SHP77 treated with DMSO at 0.1 percent for 48 hours (cell line): Measurements from ENCODE around the gene DPF3.

Experiments
- DNase-seq: peaks from one replicate; lab custom pipeline; 2025; lab: John Stamatoyannopoulos, UW

Gene DPF3

DNA sequence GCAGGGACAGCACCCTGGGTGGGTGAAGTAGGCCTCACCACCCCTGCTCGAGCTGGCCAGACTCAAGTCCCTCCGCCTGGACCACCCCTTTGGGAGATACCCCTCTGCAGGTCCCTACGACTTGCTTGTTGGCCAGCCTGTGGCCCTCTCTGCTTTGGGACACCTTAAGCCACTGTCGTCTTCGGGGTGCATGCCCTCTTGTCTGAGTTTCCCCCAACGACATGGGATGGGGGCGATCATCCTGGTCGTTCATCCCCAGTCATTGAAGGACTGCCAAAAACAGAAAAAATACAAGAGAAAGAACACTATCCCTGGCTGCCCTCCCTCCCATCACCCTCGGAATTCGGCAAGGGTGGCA, 151.1 kb downstream of the DPF3 start:
- DNase-seq: no peak

DNA sequence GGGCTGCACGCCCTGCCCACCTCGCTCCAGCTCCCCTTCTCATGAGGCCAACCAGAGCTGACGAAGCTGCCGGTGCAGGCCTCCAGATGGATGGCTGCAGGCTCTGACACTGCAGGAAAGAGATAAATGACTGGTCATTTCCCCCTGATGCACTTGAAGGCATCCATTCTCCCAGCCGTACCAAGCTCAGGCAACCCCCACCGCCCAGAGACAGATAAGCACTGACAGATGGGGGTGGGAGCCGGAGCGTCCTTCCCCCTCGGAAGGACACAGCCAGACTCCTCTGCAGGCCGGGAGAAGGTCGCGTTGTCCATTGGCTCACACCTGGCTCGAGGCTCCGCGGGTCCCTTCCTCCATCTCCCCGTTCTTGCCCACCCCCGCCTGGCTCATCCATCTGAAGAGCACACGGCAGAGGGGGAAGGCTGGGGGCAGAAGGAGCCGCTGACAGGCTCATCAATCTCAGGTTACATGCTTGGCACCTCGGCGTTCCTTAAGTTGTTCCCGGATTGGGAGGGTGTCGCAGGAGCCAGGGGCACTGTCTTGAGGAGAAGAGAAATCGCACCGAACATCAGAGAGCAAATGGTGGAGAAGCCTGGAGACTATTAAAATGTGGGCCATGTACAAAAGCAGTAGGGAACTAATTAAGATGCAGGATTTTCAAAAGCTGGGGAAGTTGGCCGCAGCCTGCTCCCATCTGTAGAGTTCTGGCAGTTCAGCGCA, 151.6 kb downstream of the DPF3 start:
- no peak for DNase-seq

DNA sequence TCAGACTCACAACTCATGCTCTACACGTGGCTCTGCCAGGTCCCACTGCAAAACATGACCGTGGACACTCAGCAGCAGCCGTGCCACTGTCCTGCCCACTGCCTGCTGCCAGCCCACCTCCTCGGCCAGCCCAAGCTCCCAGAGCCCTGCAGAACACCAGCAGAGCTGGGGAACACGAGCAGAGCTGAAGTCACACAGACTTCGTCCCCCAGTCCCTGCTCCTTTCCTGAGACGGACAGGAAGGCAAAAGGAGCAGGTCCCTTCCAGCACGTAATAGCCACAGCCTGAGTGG, 152.1 kb downstream of the DPF3 start:
- no peak for DNase-seq

DNA sequence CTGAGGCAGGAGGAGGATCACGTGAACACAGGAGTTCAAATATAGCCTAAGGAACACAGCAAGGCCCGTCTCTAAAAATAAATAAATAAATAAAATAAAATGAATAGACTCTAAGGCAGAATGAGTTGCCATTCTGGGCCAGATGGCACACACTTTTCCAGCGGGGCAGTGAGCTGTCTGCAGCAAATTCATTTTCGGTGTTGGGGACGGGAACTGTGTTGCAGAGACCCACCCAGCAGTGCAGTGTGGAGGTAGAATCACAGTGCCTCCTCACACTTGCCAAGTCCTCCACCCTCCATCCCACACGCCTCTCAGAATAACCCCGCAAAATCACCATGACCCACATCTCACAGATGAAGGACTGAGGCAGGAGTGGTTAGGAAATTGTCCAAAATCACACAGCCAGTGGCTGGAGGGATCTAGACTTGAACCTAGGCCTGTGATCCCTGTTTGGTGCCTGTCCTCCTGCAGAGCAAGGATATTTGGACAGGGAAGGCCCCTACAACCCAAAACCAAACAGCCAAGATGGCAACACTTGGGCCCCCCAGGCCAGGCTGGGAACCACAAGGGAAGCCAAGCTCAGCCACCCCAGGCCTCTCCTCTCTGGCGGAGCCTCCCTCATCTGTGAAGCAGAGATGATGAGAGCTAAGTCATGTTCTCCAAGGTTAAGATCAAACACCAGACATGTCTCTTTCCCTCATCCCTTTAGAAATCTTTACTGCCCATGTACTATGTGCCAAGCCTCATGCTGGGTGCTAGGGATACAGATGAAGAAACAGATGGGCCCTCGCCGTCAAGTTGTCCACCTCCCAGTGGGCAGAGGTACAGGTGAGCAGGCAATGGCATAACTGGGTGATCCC, 152.7 kb downstream of the DPF3 start:
- DNase-seq: no peak

- DNase-seq: no peak
Observed at GRCh38 chr14:72740504-72740961, 153.4 kb downstream of the DPF3 start.

DNA sequence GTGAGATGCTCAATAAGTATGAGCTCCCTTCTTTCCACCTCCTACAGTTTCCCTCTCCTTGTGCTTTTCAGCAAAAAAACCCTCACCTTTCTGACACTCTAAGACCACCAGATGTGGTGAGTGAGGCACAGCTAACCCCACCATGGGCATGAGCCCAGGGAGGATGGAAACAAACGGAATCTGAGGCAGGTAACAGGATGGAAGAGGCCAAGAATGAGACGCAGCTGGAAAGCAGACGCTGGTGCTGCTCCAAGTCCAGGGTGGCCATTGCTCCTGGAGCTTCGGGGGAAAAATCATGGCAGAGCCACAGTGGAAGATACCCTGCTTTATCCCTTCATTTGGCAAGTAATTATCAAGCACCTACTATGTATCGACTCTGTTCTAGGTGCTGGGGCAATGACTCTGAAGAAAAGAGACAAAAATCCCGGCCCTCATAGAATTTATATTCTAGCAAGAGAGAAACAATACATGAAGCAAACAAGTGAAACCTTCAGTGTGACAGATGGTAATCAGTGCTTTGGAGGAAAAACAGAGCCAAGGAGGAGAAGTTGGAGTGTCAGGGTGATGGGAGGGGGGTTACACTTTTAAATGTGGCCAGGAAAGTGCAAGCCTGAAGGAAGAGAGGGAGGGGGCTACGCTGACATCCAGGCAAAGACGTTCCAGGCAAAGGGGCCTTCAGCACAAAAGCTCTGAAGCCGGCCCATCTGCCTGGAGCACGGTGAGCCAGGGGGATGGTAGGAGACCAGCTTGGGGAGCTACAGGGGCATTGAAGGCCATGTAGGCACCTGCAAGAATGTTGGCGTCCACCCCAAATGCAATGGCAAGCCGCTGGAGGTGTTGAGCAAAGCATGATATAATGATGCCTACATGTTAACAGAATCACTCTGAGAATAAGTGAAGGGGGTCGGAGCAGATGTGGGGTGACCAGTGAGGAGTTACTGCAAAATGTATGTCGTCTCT, 154.2 kb downstream of the DPF3 start:
- no peak for DNase-seq

DNA sequence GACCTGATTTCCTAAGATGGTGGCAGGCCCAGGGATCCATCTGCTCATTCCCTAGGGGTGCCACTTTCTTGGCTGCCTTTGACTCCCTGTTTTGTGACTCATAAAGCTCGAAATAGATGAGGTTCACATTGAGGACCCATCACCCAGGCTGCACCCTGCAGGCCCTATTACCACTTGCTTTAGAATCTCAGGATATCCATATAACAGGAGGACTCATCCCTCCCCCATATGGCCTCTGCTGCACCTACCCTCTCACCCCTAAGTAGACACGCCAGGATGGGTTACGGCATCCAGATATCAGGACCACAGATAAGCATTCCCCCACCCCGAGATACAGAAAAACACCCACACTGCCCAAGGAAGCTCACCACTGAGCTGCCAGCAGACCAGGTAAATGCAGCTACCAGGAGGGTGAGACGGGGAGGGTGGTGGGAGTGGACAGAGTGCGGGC, 155.7 kb downstream of the DPF3 start:
- no peak for DNase-seq

- DNase-seq: no peak
Observed at GRCh38 chr14:72737560-72737943, 156.3 kb downstream of the DPF3 start.

DNA sequence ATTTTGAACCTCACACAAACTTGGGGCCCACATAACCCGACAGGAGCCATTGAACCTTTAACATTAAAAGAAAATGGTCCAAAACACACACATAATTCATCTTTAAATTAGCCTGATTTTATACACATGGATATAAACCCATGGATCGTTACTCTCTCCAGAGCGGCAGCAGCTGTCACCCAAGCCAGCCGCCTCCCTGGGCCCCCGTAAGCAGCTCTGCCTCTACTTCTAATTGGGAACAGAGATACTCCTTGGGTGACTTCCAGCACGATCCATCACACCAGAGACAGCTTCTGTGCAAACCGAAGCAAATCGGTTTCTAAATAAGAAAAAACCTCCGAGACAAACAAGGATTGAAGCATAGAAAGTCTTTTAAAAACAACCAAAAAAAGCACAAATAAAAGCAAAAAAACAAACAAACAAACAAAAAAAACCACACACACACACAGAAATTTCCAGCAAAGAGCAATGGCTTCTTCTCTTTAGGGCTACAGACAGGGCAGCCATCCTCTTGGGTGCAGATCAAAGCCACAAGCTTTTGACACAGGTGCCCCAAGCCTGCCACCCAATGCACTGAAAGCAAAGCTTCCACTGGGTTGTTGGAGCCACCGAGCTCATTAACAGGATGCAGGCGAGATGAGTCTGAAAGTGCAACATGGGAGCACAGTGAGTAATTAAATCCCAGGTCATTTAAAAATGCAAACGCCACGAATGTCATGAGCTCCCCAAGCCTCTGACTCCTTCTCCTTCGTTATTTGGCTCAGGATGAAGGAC, 156.9 kb downstream of the DPF3 start:
- DNase-seq: no peak

DNA sequence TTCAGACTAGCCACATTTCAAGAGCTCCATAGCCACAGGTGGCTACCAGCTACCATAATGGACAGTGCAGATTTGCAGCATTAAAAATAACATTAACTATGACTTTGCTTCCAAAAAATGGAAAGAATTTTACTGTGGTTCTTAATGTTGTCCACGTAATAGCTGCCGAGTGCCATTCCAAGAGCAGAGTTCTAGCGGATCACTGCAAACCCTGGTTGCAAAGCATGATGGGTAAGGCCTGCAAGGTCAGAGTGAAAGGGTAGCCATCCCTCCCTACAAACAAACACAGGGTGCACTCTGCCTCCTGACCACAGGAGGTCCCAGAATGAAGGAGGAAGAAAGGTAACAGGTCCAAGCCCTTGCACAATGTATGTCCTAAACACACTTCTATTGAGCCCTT, 157.6 kb downstream of the DPF3 start:
- no peak for DNase-seq

GRCh38 chr14:72732022-72732780, 161.7 kb downstream of the DPF3 start:
- DNase-seq: no peak

- no peak for DNase-seq
Observed at GRCh38 chr14:72731252-72732020, 162.5 kb downstream of the DPF3 start.

- DNase-seq: no peak
Observed at GRCh38 chr14:72730468-72730867, 163.4 kb downstream of the DPF3 start.

DNA sequence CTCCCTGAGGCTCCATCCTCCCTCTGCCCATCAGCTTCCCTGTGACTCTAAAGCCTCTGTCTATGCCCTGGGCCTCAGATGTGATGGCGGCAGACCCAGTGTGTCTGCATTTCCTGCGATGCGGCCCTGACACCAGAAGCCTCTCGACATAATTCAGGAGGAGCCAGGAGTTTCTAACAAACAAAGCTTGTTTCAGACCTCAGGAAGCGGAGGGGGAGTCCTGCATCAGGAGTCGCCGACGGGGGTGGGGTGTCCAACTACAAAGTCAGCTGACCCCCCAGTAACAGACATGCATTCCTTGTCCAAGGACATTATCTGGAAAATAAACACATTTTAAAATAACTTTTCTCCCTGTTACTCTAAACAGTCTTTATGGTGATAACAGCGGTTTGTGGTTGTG, 167.5 kb downstream of the DPF3 start:
- no peak for DNase-seq

DNA sequence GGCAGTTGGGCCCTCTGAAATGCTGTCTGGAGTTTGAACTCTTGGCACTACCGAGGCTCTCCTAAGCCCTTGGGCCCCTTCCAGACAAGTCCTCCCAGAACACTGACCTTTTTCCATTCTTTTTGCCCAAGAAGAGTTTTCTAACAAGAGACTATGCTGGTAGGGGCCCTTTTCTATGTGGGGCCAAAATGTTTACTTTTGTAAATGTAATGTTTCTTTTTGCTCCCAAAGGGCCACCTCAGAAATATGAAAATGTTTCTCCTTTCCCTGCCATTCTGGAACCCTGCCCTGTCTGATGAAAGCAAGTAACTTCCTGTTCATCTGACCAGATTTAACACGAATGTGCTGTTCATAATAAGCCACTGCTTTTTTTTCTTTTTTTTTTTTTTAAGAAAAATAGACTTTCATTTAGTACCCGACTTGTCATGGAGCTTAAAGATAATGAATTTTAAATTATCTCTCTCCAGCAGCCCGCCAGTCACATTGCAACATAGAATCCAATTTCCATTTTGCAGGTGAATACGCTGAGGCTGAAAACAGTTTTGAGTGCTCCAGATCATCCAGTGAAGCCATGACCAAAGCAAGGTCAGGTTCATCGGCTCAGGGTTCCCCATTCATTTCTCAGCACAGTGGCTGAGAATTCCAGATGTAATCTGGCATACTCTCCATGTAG, 169.9 kb downstream of the DPF3 start:
- DNase-seq: no peak

- no peak for DNase-seq
Observed at GRCh38 chr14:72722201-72722785, 171.6 kb downstream of the DPF3 start.

- DNase-seq: no peak
Observed at GRCh38 chr14:72721083-72721482, 172.8 kb downstream of the DPF3 start.

DNA sequence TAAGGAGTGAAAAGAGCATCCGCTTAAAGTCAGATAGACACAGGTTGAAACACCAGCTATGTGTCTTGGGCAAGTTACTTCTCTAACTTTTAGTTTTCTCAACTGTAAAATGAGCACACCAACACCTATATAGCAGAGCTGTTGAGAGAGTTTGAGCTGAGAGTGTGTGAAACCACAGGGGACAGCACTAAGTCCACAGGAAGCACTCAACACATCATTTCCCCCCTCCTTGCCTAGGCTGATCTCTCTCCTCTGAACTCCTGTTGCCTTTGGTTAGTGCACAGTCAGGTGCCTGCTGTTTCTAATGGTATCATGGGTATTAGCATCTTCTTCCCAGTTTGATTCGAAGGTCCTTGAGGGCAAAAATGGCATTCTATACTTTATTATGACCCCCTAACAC, 176.7 kb downstream of the DPF3 start:
- no peak for DNase-seq

- no peak for DNase-seq
Observed at GRCh38 chr14:72716476-72716875, 177.4 kb downstream of the DPF3 start.
